T1000 (cell line): ENCODE data around the gene SMCR8.
"Not testable (repeated sequence)": the region's sequence is repeated elsewhere in the genome, so short reads cannot be mapped to it uniquely, and the experiment has no call there.

ENCODE experiments used
- DNase-seq: peaks from one replicate; lab custom pipeline; 2025; ENCODE audit warnings: mixed read lengths; lab: John Stamatoyannopoulos, UW

SMCR8 gene

DNA sequence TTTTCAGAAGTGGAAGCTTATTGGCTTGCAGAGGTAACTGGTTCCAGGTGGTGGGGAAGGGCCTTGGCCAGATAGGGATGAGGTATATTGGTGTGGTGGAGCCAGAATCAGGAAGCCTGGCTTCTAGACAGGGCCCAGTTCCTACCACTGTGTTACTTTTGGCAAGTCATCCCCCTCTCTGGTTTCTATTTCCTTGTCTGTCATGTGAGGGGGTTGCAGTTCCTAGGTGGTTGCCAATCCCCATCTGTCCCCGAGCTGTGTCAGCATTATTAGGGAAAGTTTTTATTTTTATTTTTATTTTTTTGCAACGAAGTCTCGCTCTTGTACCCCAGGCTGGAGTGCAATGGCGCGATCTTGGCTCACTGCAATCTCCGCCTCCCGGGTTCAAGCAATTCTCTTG lies 3.0 kb downstream of the SMCR8 start:
- DNase-seq = no peak

DNA sequence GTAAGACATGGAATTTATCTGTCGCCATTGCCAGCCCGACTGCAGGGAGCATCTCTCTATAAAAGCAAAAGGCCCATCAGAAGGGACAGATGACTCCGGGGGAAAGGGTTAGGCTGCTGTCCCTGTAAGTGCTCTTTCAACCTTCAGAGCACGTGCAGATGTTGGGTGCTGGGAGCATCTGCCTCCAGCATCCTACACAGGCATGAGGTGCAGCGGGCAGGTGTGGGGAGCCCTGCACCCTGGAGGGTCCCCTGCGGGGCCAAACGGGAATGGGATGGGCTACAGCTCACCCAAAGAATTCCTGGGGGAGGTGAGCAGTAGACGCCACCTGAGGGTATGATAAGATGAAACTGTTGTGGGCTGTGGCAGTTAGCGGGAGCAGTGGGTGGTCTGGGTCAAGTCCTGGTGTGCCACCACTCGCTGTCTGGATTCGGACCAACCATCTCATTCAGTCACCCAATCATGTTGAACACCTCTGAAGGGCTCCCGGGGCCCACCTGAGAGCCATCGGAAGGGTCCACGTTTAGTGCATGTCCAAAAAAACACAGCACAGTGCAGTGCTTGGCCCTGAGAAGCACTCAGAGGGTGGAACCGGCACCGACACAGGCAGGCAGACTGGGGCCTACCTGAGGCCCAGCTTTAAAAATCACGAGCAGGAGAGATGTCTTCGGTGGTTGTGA lies 3.8 kb downstream of the SMCR8 start:
- no peak for DNase-seq

DNA sequence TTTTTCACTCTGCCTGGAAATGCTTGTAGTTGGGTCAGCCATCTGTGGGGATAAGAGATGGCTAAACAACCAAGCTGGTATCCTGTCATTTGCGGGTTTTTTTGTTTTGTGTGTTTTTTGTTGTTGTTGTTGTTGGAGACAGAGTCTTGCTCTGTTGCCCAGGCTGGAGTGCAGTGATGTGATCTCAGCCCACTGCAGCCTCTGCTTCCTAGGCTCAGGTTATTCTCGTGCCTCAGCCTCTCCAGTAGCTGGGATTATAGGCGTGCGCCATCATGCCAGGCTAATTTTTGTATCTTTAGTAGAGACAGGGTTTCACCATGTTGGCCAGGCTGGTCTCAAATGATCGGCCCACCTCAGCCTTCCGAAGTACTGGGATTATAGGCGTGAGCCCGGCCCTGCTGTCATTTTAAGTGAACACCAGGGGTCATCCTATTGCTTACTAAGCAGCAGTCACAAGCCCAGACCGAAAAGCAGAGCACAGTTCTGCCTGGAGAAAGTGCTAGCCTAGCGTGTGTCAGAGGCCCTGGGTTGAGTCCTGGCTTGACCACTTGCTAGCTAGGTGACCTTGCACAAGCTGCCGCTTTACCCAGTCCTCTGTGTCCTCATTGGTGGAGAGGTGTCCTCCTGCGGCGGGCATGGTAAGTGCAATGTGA lies 4.6 kb downstream of the SMCR8 start:
- no peak for DNase-seq

DNA sequence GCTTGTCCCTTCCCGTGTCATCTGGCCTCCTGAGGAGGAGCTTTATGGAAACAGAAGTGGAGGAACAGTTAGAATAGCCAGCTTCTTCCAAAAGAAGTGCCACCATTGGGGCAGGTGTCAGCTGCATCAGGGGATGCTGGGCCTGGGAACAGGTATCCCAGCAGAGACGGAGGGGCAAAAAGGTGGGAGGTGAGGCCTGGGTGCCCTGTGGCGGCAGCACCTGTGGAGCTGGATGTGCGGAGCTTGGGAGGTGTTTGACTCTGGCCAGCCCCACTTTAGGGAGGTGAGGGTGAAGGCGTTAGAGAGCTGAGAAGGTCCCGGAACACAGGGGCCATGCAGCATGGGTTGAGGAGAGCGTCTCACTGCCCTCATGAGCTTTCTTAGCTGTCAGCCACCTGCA lies 5.2 kb downstream of the SMCR8 start:
- DNase-seq = no peak

DNA sequence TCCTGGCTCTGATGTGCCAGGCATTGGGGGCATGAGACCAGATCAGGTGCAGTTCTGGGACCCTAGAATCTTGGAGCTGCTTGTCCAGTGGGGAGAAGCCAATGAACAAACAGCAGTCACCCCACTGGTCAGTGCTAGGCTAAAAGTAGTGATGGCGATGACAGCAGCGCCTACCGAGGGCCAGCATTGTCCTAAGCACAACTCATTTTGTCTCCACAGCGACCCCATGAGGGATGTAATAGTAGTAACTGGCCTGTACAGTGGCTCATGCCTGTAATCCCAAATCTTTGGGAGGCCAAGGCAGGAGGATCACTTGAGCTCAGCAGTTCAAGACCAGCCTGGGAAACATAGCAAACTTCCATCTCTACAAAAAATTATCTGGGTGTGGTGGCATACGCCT lies 6.2 kb downstream of the SMCR8 start:
- no peak for DNase-seq

DNA sequence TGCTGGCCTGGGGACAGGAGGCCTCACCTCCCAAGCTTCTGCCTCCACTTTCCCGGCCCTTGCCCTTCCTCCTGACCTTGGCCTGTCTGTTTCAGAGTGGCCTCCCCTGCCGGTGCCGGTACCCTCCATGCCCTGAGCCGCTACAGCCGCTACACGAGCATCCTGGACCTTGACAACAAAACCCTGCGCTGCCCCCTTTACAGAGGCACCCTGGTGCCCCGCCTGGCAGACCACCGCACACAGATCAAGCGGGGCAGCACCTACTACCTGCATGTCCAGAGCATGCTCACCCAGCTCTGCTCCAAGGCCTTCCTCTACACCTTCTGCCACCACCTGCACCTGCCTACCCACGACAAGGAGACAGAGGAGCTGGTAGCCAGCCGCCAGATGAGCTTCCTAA lies 7.4 kb downstream of the SMCR8 start:
- no peak for DNase-seq

DNA sequence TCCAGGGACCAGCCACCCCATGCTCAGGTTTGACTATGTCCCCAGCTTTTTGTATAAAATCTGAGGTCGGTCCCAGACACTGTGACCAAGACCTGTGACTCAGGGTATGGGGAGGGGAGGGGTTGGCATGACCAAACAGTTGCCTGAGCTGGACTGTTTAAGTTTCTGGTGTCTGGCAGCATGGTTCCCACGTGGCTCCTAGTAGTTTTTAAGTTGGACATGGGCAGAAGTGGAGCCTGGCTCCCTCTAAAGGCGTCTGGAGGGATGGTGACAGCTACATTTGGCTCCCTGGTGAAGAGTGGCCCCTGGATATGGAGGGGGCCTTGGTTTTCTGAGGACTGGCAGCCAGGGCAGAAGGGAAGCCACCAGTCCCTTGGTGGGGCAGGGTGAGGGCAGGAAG lies 7.9 kb downstream of the SMCR8 start:
- no peak for DNase-seq

DNA sequence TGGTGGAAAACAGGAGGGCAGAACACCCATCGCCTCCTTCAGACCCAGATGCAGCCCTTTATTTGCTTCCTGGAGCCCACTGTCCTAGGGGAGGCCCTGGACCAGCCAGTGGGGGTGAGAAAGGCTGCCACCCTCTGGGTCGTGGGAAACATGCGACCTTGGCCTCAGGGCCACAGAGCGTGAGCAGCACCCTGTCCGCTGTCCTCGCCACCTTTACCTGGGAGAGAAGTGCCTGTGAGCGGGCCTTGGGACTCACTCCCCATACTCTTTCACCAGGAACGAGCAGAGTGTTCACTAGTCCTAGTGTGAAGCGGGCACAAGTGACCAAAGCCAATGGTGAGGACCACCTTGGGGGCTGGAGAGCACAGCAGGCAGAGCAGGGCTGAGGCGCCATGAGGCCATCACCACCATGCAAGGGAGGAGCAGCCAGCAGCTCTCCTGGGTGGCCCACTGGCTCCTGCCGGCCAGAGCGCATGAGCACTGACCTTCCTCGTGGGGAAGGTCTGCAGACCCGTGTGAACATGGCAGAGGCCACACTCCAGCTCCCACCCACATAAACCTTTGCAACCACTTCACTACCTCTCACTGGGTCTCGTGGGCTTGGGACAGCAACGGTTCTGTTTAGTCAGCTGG lies 8.5 kb downstream of the SMCR8 start:
- DNase-seq = no peak

DNA sequence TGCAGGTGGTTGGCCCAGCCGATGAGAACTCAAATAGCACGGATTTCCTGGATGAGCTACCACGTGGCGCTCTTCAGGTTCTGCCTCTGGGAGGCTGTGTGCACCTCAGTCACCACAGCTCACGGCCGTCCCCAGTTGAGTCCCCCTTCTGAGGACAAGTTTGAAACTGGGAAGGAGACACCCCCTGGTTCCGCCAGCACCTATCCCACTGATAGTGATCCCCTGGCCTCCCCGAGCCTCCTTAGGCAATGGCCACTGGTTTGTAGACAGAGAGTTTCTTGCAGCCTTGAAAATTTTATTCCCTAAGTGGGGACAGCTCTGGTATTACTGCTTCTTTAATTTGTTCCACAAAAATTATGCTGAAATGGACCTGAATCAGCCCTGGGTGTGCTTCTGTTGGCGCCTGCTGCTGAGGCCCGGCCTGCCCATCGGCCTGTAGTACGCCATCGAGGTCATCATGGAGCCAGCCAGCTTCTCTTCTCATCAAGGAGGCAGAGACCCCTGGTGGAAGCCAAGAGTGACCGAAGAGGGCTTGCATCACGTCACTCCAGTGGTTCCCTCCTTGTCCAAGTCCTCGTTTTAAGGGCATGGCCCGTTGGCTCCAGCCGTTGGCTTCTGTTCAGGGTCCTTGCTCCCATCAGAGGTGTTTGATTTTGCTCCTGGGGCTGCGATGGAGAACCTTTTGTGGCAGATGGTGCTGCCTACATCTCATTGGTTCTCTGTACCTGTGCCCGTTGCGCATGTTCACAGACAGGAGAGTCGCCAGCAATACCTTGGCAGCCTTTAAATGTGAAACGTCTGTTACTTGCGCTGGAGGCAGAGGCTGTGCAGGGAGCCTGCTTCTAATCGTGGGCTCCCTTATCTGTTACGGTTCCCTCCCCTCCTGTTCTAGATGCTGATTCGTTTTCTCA lies 9.3 kb downstream of the SMCR8 start:
- no peak for DNase-seq

DNA sequence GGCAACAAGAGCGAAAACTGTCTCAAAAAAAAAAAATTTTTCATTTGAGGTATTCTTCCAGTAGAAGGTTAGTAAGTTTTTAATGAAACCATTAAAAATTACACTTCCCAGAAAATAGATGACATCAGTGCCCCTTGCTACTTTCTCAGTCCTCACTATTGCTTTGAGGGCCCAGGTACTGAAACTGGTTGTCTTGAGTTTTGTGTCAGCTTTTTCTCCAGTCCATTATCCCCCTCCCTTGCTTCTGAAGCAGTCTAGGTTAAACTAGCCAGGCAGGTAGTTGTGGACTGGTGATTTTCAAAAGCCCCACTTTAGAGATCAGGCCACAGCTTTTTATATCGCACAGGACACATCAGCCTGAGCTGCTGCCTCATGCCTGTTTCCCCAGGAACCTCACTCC lies 10.9 kb downstream of the SMCR8 start:
- no peak for DNase-seq

DNA sequence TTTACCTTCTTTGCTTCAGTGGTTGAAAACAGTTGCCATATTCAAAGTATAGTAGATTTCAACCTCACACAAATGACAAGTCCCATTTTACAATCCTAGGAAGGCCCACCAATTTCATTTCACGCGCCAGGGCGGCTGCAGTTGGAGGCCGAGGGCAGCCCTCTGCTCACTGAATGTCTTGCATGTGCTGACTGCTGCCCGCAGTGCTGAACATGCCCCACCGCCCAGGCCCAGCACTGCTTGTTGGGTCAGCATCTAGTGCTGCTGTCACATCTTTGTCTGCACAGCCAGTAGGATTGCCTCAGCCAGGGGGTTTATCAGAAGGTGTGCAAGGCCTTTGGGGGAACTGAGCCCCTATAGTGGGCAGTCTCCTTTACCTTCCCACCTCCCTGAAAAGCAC lies 11.5 kb downstream of the SMCR8 start:
- DNase-seq = no peak

DNA sequence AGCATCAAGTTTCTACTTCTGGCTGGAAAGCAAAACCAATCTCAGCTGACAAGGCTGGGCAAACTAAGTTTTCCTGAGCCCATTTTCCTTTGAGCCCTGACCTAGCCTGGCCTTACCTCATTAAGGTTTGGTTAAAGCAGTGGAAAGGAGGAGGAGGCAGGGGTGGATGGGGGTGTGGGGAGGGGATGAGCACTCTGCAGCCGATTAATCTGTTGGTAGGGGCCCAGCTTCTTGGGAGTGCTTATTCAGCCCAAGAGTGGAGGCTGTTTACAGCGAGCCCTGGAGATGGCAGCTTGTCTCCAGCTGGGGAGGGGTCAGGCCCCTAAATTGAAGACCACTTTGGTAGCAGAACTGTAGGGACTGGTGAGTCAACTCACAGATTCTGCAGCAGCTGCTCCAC lies 12.0 kb downstream of the SMCR8 start:
- no peak for DNase-seq

DNA sequence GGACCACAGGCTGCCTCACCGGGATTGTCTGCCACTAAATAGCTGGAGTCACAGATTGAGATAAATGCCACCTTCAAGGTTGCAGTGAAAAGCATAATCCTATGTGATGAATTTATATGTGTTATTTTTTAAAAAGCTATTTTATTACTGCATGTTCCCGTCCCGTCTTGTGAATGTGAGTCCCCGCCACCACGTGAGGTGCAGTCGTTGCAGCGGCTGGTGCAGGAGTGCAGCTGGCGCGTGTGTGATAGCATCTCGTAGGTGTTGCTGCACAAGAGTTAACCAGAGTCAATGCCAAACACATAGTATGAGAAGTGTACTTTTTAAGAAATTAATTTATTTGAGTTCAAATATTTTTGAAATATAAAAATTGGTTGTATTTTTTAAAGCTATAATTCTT lies 12.5 kb downstream of the SMCR8 start:
- DNase-seq = no peak

DNA sequence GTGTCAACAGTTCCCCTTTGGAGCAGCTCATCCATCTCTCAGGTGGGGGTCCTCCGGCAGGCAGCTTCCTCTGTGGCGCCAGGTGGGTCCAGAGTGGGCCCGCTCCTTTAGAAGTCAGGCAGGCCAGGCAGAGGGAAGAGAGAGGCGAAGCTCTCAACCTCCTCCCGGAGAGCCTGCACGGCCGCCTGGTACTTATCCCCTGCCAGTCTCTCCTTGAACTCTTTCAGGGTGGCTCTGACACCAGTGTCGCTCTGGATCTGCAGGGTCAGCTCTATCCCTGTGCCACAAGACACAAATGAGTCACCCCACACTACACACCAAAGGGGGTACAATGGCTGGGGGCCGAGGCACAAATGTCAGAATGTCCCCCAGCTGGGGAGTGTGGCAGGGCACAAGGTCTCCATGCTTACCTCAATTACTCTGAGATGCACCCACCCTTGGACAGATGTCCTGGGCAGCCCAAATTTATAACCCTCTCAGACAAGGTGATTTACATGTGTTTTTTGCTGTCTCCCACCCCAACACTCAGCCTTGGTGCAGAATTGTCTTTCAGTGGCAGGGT lies 13.6 kb downstream of the SMCR8 start:
- DNase-seq = no peak

DNA sequence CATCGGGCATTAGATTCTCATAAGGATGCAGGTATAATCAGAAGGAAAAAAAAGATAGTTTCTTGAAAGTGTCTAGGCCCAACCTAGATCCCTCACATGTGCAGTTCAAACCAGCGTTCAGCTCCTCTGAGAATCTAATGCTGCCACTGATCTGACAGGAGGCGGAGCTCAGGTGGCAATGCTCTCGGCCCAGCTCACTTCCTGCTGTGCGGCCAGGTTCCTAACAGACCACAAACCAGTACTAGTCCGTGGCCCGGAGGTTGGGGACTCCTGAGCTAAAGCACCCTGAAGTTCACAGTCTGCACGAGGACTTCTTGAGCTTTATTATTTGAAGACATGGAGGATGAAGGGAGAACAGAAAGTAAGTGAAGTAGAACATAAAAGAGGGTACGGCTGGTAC lies 16.8 kb downstream of the SMCR8 start:
- no peak for DNase-seq

DNA sequence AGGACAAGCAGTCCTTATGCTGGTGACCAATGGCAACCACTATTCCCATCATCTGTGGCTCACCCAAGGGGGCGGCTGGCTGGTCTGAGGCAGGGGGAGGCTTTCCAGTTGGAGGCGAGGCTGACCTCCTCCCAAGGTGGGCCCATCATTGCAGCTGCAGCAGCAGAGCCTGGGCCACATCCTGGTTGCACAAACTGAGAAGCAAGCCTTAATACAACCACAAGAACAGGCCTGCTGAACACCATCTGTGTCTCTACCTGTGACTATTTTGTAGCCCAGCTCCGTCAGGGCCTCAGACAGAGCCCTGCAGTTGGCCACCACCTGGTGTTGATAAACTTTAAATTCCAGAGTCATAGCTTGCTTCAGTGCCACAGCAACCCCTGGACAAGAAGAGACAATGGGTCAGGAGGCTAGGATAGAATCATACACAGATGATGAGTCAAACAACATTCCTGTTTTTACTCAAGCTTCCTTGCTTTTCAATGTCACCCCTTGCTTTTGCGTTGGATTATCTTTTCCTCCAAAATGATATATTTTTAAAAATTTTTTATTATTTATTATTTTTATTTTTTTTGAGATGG lies 17.9 kb downstream of the SMCR8 start:
- DNase-seq = no peak

DNA sequence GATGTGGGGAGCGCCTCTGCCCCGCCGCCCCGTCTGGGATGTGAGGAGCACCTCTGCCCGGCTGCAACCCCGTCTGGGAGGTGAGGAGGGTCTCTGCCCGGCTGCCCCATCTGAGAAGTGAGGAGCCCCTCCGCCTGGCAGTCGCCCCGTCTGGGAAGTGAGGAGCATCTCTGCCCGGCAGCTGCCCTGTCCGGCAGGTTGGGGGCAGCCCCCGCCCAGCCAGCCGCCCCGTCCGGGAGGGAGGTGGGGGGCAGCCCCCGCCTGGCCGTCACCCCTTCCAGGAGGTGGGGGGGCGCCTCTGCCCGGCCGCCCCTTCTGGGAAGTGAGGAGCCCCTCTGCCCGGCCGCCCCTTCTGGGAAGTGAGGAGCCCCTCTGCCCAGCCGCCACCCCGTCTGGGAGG lies 23.1 kb downstream of the SMCR8 start:
- DNase-seq = not testable (repeated sequence)

DNA sequence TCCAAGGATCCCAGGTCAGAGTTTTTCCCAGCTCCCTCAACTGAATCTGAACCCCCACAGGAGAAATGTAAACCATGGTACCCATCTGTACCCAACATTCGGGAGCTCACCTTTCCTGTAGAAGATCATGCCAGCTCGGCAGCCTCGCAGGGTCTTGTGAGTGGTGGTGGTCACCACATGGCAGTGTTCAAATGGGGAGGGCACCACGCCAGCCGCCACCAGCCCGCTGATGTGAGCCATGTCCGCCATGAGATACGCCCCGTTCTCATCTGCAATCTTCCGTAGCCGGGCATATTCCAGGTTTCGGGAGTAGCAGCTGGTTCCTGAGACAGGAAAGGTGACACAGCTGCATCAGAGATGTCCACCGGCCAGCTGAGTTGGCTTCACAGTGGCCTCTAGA lies 24.8 kb downstream of the SMCR8 start:
- no peak for DNase-seq

DNA sequence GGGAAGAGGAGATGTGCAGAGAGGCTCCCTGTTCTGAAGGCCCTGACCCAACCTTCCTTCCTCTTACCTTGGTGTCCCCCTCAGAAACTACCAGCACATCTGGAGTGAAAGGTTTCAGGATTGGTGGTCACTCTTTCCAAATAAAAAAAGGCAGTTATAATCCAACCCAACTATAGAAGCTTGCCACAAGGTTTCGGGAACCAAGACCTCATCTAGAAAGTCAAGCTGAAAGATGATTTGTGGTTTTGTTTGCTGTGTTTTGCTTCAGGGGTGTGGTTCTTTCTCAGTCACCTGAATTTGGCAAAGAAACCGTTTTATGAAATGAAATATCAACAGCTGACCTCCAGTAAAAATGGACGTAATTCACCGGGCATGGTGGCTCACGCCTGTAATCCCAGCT lies 28.9 kb downstream of the SMCR8 start:
- DNase-seq = no peak

DNA sequence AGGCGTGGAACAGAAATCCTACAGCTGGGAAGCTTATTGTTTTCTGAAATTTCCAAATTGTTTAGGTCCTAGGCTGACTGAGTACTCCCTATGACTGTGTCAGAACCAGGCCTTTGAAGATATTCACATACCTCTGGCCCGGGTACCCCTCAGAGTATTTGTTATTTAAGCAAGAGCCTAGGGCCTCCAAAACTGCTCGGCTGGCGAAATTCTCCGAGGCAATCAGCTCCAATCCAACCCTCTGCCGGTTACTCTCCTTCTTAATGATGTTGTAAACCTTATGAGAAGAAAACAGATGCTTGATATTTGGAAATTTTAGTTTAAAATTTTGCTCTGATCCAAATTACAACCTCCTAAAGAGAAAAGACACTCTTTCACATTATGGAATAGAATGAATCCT lies 38.4 kb downstream of the SMCR8 start:
- DNase-seq = no peak

DNA sequence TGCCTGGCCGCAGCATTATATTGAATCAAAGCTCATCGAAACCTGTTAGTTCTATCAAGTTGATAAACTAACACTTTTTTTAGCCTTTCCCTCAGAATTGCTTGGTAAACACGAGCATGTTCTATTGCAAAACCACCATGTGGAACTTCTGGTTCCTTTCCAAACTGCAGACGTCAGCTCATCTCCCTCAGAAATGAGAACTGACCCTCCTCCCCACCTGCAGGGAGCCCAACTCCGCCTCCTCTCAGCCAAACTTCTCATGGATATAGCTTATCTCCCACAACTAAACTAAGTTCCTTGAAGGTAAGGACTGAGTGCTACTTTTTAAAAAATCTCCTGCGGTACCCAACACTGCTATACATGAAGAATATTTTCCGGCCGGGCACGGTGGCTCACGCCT lies 41.5 kb downstream of the SMCR8 start:
- no peak for DNase-seq

DNA sequence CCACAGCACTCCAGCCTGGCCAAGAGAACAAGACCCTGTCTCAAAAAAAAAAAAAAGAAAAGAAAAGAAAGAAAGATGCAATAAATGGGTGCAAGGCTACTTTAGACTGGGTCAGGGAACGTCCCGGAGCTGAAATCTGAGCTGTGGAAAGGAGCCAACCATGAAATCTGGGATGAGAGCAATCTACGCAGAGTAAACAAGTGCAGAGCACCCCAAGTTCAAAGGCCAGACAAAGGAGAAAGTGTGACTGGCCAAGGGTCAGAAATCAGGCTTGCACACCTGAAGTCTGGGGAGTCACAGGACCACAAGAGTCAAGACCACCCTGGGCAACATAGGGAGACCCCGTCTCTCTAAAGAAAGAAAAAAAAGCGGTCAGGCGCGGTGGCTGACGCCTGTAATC lies 45.4 kb downstream of the SMCR8 start:
- DNase-seq = no peak
